IMR-90 (cell line): ENCODE results near the gene CTAG1A. TPM values are rescaled to one million over a fixed set of nuclear protein-coding genes. Genes with fewer than 3 reads are reported as not detected.
A peak's percentile ranks its signal among the peaks of the same experiment; 100 is the strongest.

Source experiments
- ATAC-seq: fragments of 200-7000 bp; cut with Tn5 transposase; 2 replicates; pipeline ENCODE4 v1.9.1; 2020; ENCODE audit warnings: low read depth, mild to moderate bottlenecking, moderate library complexity
- BruUV-seq: library from RNA; stranded (reverse); fragments of 400-500 nt; replicated peaks from 2 replicates; lab custom pipeline; 2021; lab: Mats Ljungman, UMichigan
- CTCF ChIA-PET: fragments of 300-600 bp; formaldehyde crosslinking; extraction: SDS; loops from one replicate; lab custom pipeline; 2021; ENCODE audit warnings: antibody characterized with exemption; lab: Yijun Ruan, JAX
- POLR2A ChIA-PET: fragments of 300-600 bp; sonication (Branson Sonifier 250); formaldehyde crosslinking; loops from one replicate; lab custom pipeline; 2022; ENCODE audit warnings: antibody characterized with exemption; ENCODE audit not compliant: unreplicated experiment; lab: Charles Lee
- DNase-seq: peaks from one replicate; pipeline ENCODE4 v3.0.0; 2013
- H2AFZ ChIP-seq: replicated peaks from 2 replicates; pipeline ENCODE3; 2013; ENCODE audit warnings: low read length, mild to moderate bottlenecking; ENCODE audit not compliant: poor library complexity
- H2AK5ac ChIP-seq: 2 replicates; pipeline ENCODE4 v1.6.1; 2013; ENCODE audit warnings: low read depth, low read length, inconsistent platforms
- H2AK9ac ChIP-seq: replicated peaks from 2 replicates; pipeline ENCODE3; 2013; ENCODE audit warnings: mild to moderate bottlenecking, low read depth, low read length, moderate library complexity; ENCODE audit not compliant: poor library complexity
- H2BK120ac ChIP-seq: 2 replicates; pipeline ENCODE4 v1.6.1; 2013; ENCODE audit warnings: low read depth, low read length, inconsistent platforms
- H2BK15ac ChIP-seq: 3 replicates; pipeline ENCODE4 v1.6.1; 2013; ENCODE audit warnings: low read depth, low read length, inconsistent platforms
- H2BK20ac ChIP-seq: 2 replicates; pipeline ENCODE4 v1.6.1; 2013; ENCODE audit warnings: low read depth, mild to moderate bottlenecking, inconsistent platforms, low read length, moderate library complexity
- H2BK5ac ChIP-seq: 2 replicates; pipeline ENCODE4 v1.6.1; 2013; ENCODE audit warnings: mild to moderate bottlenecking, low read depth, low read length, inconsistent platforms; ENCODE audit not compliant: poor library complexity, severe bottlenecking
- H3K14ac ChIP-seq: replicated peaks from 2 replicates; pipeline ENCODE4 v1.6.1; 2013; ENCODE audit warnings: low read depth, low read length, inconsistent platforms
- H3K18ac ChIP-seq: 2 replicates; pipeline ENCODE4 v1.6.1; 2013; ENCODE audit warnings: low read depth, low read length, control low read depth
- H3K23ac ChIP-seq: 2 replicates; pipeline ENCODE4 v1.6.1; 2013; ENCODE audit warnings: low read depth, low read length, inconsistent platforms
- H3K27ac ChIP-seq: 2 replicates; pipeline ENCODE4 v1.5.1; 2013; ENCODE audit warnings: mild to moderate bottlenecking, control low read depth, low read length; ENCODE audit not compliant: insufficient read depth
- H3K27me3 ChIP-seq: 2 replicates; pipeline ENCODE4 v1.6.1; 2013; ENCODE audit warnings: low read length; ENCODE audit not compliant: control insufficient read depth, insufficient read depth
- H3K36me3 ChIP-seq: 2 replicates; pipeline ENCODE4 v1.6.1; 2013; ENCODE audit warnings: low read length, mixed read lengths; ENCODE audit not compliant: control insufficient read depth, insufficient read depth
- H3K4ac ChIP-seq: 2 replicates; pipeline ENCODE4 v1.6.1; 2013; ENCODE audit warnings: low read depth, low read length, inconsistent platforms
- H3K4me1 ChIP-seq: 2 replicates; pipeline ENCODE4 v1.6.1; 2013; ENCODE audit warnings: low read length, mixed read lengths; ENCODE audit not compliant: control insufficient read depth, insufficient read depth
- H3K4me2 ChIP-seq: 2 replicates; pipeline ENCODE4 v1.6.1; 2013; ENCODE audit warnings: low read depth, mild to moderate bottlenecking, control low read depth, low read length, moderate library complexity
- H3K4me3 ChIP-seq: 2 replicates; pipeline ENCODE4 v1.5.1; 2013; ENCODE audit warnings: low read depth, mild to moderate bottlenecking, control low read depth, low read length, moderate library complexity; ENCODE audit not compliant: insufficient read depth
- H3K56ac ChIP-seq: 2 replicates; pipeline ENCODE4 v1.6.1; 2013; ENCODE audit warnings: low read length, inconsistent platforms; ENCODE audit not compliant: insufficient read depth; ENCODE audit errors: extremely low read depth
- H3K79me1 ChIP-seq, 2 experiments: 2 replicates each; pipeline ENCODE4 v1.6.1; 2013; ENCODE audit warnings: low read length in 2 of 2, inconsistent platforms in 1 of 2, low read depth in 1 of 2
- H3K9ac ChIP-seq: 2 replicates; pipeline ENCODE4 v1.6.1; 2013; ENCODE audit warnings: low read depth, low read length, control low read depth
- H3K9me1 ChIP-seq: 2 replicates; pipeline ENCODE4 v1.6.1; 2013; ENCODE audit warnings: low read length, inconsistent platforms; ENCODE audit not compliant: insufficient read depth
- H3K9me3 ChIP-seq: 2 replicates; pipeline ENCODE4 v1.6.1; 2013; ENCODE audit warnings: low read length; ENCODE audit not compliant: control insufficient read depth, insufficient read depth
- H4K20me1 ChIP-seq: 2 replicates; pipeline ENCODE4 v1.6.1; 2013; ENCODE audit warnings: low read length, inconsistent platforms; ENCODE audit not compliant: insufficient read depth
- H4K5ac ChIP-seq: 2 replicates; pipeline ENCODE4 v1.6.1; 2013; ENCODE audit warnings: mild to moderate bottlenecking, low read depth, low read length, control low read depth
- H4K8ac ChIP-seq, 2 experiments: 2 replicates each; pipeline ENCODE4 v1.6.1; 2013; ENCODE audit warnings: low read depth in 2 of 2, low read length in 2 of 2, control low read depth in 1 of 2, inconsistent platforms in 1 of 2
- H4K91ac ChIP-seq: 2 replicates; pipeline ENCODE4 v1.6.1; 2013; ENCODE audit warnings: low read depth, low read length, inconsistent platforms; ENCODE audit not compliant: insufficient read depth
- CEBPB ChIP-seq: IDR thresholded peaks from 2 replicates; pipeline ENCODE4 v1.6.1; 2012; ENCODE audit warnings: low read depth, low read length, improper control_type of control experiment
- CHD1 ChIP-seq: IDR thresholded peaks from 2 replicates; pipeline ENCODE4 v1.6.1; 2012; ENCODE audit warnings: low read depth, low read length, improper control_type of control experiment
- FOS ChIP-seq: fragments of 150-350 bp; IDR thresholded peaks from 2 replicates; pipeline ENCODE4 v1.6.1; 2016; ENCODE audit warnings: low read depth, low read length
- MAFK ChIP-seq: IDR thresholded peaks from 2 replicates; pipeline ENCODE4 v1.6.1; 2012; ENCODE audit warnings: low read depth, low read length, improper control_type of control experiment
- MXI1 ChIP-seq: IDR thresholded peaks from 2 replicates; pipeline ENCODE4 v1.6.1; 2012; ENCODE audit warnings: low read depth, mild to moderate bottlenecking, low read length, moderate library complexity, borderline replicate concordance
- NFE2L2 ChIP-seq: fragments of 150-350 bp; IDR thresholded peaks from 2 replicates; pipeline ENCODE4 v1.6.1; 2016; ENCODE audit warnings: low read depth, mild to moderate bottlenecking, low read length
- POLR2A ChIP-seq: IDR thresholded peaks from 2 replicates; pipeline ENCODE4 v1.6.1; 2012; ENCODE audit warnings: mild to moderate bottlenecking, low read depth, low read length
- RAD21 ChIP-seq: IDR thresholded peaks from 2 replicates; pipeline ENCODE4 v1.6.1; 2012; ENCODE audit warnings: low read length, improper control_type of control experiment
- SMC3 ChIP-seq: fragments of 150-350 bp; IDR thresholded peaks from 2 replicates; pipeline ENCODE4 v1.6.1; 2016; ENCODE audit warnings: low read depth, mild to moderate bottlenecking, antibody characterized with exemption, low read length, moderate library complexity
- WGBS, 2 experiments: methylation state at CpG; one replicate each; pipeline versions ENCODE4 v1.1.5 to v1.1.7; 2013; ENCODE audit warnings: missing lambda C conversion rate in 2 of 2; ENCODE audit not compliant: insufficient read length in 1 of 2; ENCODE audit errors: extremely low coverage in 2 of 2; 5-methylcytosine and 5-hydroxymethylcytosine counted together
- dilution Hi-C: fragments of 300-500 bp; cut with HindIII; formaldehyde crosslinking; loops from one replicate; pipeline ENCODE4 v1.14.3; 2018; ENCODE audit warnings: low sequenced_read_pairs; ENCODE audit not compliant: unreplicated experiment
- in situ Hi-C: fragments of 300-500 bp; cut with MboI; formaldehyde crosslinking; loops from 3 replicates; pipeline ENCODE4 v1.14.3; 2019; ENCODE audit warnings: low sequenced_read_pairs, inconsistent platforms, mixed read lengths
- intact Hi-C: fragments of 100-400 bp; cut with micrococcal nuclease; formaldehyde crosslinking; loops from 2 replicates; pipeline ENCODE4 v1.10.0; 2022
- polyA plus RNA-seq, 3 experiments: library from polyadenylated mRNA; depleted of rRNA; stranded (reverse); fragments of >200 nt; gene quantifications; 2 replicates each; pipeline ENCODE4 v1.2.3, GENCODE V29; 2012; ENCODE audit warnings: low replicate concordance in 1 of 3
- total RNA-seq: library from RNA; depleted of rRNA; stranded (reverse); fragments of >200 nt; gene quantifications from 2 replicates; pipeline ENCODE4 v1.2.3, GENCODE V29; 2012
- TF ChIP-seq, protein P1 (sequence below): fragments of 150-350 bp; IDR thresholded peaks from 2 replicates; pipeline ENCODE4 v1.6.1; 2017; ENCODE audit warnings: mild to moderate bottlenecking, antibody characterized with exemption, low read length, low read depth
- TF ChIP-seq, protein P2 (sequence below): conservative IDR thresholded peaks from 2 replicates; pipeline ENCODE4 v1.5.1; 2012; ENCODE audit warnings: mild to moderate bottlenecking, low read depth, low read length, improper control_type of control experiment
- TF ChIP-seq, protein P3 (sequence below): fragments of 150-350 bp; IDR thresholded peaks from 2 replicates; pipeline ENCODE4 v1.6.1; 2016; ENCODE audit warnings: low read depth, mild to moderate bottlenecking, low read length, moderate library complexity, borderline replicate concordance

CTAG1A gene
- total and polyA plus RNA-seq, 2 of the 4 experiments (the other 2 are of a cell fraction), result not detected

DNA sequence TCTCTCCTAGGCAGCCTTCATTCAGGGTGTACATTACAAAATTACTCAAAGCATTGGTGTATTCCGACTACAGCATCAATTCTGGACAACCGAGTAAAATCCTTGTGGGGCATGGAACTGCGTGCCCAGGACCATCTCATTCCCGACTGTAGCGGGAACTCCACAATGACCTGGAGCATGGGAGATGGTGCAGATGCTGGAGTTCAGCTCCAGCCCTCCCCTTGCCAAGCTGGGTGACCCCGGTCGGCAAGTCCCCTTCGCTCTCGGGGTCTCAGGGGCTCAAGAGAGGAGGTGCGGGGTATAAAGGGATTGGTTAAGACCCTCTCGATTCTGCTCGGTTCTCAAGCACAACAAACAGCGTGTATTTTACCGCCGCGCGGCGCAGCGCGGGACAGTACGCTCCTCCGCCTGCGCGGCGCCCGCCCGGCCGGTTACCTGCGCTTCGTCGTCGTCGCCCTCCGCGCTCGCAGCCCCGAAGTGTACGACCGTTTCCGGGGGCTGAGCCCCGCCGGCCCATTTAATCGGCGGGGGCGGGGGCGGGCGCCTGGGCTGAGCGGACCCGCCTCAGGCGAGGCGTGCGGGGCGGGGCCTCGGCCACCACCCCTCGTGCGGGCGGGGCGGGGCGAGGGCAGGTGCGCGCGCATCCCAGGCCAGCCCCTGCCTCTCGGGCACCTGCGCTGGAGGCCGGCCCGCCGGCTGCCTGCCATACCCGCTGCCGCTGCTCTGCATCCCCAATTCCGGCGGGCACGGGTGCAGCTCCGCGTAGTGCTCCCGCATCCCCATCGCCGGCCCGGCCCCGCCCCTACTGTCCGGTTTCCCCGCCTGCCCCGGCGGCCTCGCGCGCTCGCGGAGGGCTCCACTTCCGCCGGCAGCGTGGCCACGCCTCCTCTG, 38.3 kb upstream of the CTAG1A start, which contains the start of gene G6PD:
TSS of gene G6PD (minus strand) at position 493 of the 891 bp plus-strand sequence. CDS start 691 bp downstream, outside the sequence.
- peaks cover 15% of the 10 kb centered on the region for H3K4me1 ChIP-seq
- no peaks in the 10 kb centered on the region for H3K27me3 ChIP-seq
- peak within 1 kb of the TSS; percentile 92 for H2BK5ac ChIP-seq
- dilution Hi-C loops, result no loop called here
- peaks cover 8 to 54% of the 10 kb centered on the region in 2 experiments; a peak in 3 of 4 replicates for H3K79me1 ChIP-seq
- H4K20me1 ChIP-seq, result peaks cover 11% of the 10 kb centered on the region; the same call in 1 of the 2 replicates
- BruUV-seq, result no TSS peak
- no peak within 1 kb of the TSS; the same call in 1 of the 2 replicates for H2BK20ac ChIP-seq
- peaks cover 10% of the 10 kb centered on the region for H3K9me1 ChIP-seq
- peak within 1 kb of the TSS; percentile 97 for H3K9ac ChIP-seq
- peaks cover 25% of the 10 kb centered on the region for H3K36me3 ChIP-seq
- CTCF ChIA-PET, result interaction anchor here (0.8 kb wide), 1 partner anchor 7 kb away, joined by 3 read pairs; no protein-coding TSS in a partner anchor
- POLR2A ChIA-PET, result interaction anchor here (0.6 to 1.2 kb wide), 3 partner anchors 145 to 229 kb away, joined by 4 to 7 read pairs (median 5); partner anchors contain the start of gene FLNA
- peak within 1 kb of the TSS; percentile 89 for H4K5ac ChIP-seq
- peak; percentile 35 for DNase-seq
- peak within 1 kb of the TSS; percentile 64 for H3K14ac ChIP-seq
- peak within 1 kb of the TSS; percentile 97 for H3K27ac ChIP-seq
- H2BK15ac ChIP-seq, result peak within 1 kb of the TSS; percentile 23; the same call in 1 of the 3 replicates
- peak within 1 kb of the TSS; percentile 42 to 88; a peak in 3 of 4 replicates for H4K8ac ChIP-seq
- H2AK5ac ChIP-seq, result peak within 1 kb of the TSS; percentile 85; the same call in 1 of the 2 replicates
- H2AK9ac ChIP-seq, result peak within 1 kb of the TSS; percentile 59
- peak within 1 kb of the TSS; percentile 68 for H3K23ac ChIP-seq
- intact Hi-C loops, result loop anchor here (2.0 kb wide), 2 partner anchors 30 to 56 kb away; partner anchors contain the start of genes FAM3A and SLC10A3
- peak; percentile 72 for ATAC-seq
- H4K91ac ChIP-seq, result peak within 1 kb of the TSS; percentile 82
- peak within 1 kb of the TSS; percentile 95 for H3K4ac ChIP-seq
- no peaks in the 10 kb centered on the region for H3K9me3 ChIP-seq
- peak within 1 kb of the TSS; percentile 63; the same call in 1 of the 2 replicates for H3K18ac ChIP-seq
- H3K56ac ChIP-seq, result peak within 1 kb of the TSS; percentile 92
- peak within 1 kb of the TSS; percentile 90 for H3K4me2 ChIP-seq
- peak within 1 kb of the TSS; percentile 95 for H3K4me3 ChIP-seq
- H2AFZ ChIP-seq, result peak within 1 kb of the TSS; percentile 88
- 21% methylated on average over 72 of the region's 92 CpGs; no CpG with 5 or more reads in 1 of the 2 experiments for WGBS, 2 experiments
- peak within 1 kb of the TSS; percentile 88 for H2BK120ac ChIP-seq
- in situ Hi-C loops, result loop anchor here (25.0 kb wide), 1 partner anchor 1584 kb away; no protein-coding TSS in a partner anchor
- TF ChIP-seq NFE2L2 (no peak), MAFK (no peak), CHD1 (no peak), FOS (no peak), CEBPB (no peak), MXI1 (no peak), SMC3 (no peak), RAD21 (no peak), POLR2A (peak; percentile 65)
- TF ChIP-seq, protein P1, sequence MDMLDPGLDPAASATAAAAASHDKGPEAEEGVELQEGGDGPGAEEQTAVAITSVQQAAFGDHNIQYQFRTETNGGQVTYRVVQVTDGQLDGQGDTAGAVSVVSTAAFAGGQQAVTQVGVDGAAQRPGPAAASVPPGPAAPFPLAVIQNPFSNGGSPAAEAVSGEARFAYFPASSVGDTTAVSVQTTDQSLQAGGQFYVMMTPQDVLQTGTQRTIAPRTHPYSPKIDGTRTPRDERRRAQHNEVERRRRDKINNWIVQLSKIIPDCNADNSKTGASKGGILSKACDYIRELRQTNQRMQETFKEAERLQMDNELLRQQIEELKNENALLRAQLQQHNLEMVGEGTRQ, result no peak
- TF ChIP-seq, protein P2, sequence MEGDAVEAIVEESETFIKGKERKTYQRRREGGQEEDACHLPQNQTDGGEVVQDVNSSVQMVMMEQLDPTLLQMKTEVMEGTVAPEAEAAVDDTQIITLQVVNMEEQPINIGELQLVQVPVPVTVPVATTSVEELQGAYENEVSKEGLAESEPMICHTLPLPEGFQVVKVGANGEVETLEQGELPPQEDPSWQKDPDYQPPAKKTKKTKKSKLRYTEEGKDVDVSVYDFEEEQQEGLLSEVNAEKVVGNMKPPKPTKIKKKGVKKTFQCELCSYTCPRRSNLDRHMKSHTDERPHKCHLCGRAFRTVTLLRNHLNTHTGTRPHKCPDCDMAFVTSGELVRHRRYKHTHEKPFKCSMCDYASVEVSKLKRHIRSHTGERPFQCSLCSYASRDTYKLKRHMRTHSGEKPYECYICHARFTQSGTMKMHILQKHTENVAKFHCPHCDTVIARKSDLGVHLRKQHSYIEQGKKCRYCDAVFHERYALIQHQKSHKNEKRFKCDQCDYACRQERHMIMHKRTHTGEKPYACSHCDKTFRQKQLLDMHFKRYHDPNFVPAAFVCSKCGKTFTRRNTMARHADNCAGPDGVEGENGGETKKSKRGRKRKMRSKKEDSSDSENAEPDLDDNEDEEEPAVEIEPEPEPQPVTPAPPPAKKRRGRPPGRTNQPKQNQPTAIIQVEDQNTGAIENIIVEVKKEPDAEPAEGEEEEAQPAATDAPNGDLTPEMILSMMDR, result no peak
- TF ChIP-seq, protein P3, sequence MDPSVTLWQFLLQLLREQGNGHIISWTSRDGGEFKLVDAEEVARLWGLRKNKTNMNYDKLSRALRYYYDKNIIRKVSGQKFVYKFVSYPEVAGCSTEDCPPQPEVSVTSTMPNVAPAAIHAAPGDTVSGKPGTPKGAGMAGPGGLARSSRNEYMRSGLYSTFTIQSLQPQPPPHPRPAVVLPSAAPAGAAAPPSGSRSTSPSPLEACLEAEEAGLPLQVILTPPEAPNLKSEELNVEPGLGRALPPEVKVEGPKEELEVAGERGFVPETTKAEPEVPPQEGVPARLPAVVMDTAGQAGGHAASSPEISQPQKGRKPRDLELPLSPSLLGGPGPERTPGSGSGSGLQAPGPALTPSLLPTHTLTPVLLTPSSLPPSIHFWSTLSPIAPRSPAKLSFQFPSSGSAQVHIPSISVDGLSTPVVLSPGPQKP, result no peak
